GM18520 (cell line): ENCODE data around the gene CCDC34.
A peak's percentile ranks its signal among the peaks of the same experiment; 100 is the strongest.
"Not testable (repeated sequence)": the region's sequence is repeated elsewhere in the genome, so short reads cannot be mapped to it uniquely, and the experiment has no call there.

Source experiments
- ATAC-seq: cut with Tn5 transposase; IDR thresholded peaks from one replicate; pipeline ENCODE4 v1.9.1; 2021; ENCODE audit not compliant: unreplicated experiment

The CCDC34 gene

GRCh38 chr11:27328614-27329013 is 34.4 kb downstream of the CCDC34 start:
- no peak for ATAC-seq

DNA sequence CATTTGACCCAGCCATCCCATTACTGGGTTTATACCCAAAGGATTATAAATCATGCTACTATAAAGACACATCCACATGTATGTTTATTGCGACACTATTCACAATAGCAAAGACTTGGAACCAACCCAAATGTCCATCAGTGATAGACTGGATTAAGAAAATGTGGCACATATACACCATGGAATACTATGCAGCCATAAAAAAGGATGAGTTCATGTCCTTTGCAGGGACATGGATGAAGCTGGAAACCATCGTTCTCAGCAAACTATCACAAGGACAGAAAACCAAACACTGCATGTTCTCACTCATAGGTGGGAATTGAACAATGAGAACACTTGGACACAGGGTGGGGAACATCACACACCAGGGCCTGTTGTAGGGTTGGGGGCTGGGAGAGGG is 36.0 kb downstream of the CCDC34 start:
- ATAC-seq: not testable (repeated sequence)

GRCh38 chr11:27322196-27322595 is 40.8 kb downstream of the CCDC34 start:
- ATAC-seq: not testable (repeated sequence)

GRCh38 chr11:27321340-27321739 is 41.7 kb downstream of the CCDC34 start:
- ATAC-seq: not testable (repeated sequence)

DNA sequence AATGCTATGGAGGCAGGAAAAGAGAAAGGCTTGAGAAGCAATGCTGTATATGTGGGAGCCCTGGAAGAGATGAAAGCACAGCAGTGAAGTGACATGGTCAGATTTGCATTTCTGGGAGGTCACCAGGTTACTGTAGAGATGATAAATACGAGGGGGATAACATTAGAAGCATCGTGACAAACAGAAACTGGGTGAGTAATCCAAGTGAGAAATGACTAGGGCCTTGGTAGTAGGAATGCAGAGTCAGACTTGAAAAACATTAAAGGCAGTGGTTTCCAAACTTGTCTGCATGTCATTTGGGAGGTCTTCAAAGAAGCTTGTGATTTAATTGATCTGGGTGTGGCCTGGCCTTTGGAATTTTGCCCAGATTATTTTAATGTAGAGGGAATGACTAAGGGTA is 43.9 kb downstream of the CCDC34 start:
- peak; percentile 100 for ATAC-seq

GRCh38 chr11:27317751-27318150 is 45.3 kb downstream of the CCDC34 start:
- ATAC-seq: no peak

- ATAC-seq: no peak
Observed at GRCh38 chr11:27315836-27316235, 47.2 kb downstream of the CCDC34 start.

GRCh38 chr11:27313157-27313821 is 49.7 kb downstream of the CCDC34 start:
- ATAC-seq: no peak

GRCh38 chr11:27312110-27312509 is 50.9 kb downstream of the CCDC34 start:
- no peak for ATAC-seq

- ATAC-seq: no peak
Observed at GRCh38 chr11:27310707-27311106, 52.3 kb downstream of the CCDC34 start.

DNA sequence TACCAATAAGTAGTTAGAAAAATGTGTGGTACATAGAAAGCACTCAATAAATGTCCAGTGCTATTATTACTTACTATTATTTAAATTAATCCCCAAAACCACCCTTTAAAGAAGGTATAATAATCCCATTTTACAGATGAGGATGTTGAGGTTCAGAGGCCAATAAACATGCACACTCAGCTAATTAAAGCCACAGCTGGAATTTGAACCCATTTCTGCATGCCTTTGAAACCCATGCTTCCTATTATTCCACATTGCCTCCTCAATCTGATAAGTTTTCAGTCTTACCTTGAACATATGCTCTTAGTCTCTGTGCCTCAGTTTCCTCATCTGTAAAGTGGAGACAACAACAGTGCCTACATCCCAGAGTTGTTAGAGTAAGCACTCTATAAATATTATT is 52.8 kb downstream of the CCDC34 start:
- ATAC-seq: no peak

DNA sequence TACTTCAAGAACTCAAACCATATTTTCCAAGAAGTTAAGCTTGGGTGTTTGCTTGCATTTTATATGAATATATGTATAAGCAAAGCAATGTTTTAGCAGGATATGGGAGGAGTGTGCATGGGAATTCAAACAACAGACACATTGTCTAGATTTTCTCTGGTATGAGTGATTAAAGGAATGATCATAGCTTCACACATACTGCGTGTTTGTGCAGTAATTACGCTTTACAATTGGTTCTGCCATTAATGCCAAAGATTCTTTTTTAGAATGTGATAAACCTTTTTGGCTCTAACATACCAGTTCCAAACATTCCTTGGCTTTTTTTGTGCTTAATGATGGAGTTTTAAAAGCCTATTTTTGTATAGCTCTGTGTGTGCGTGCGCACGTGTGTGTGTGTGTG is 54.0 kb downstream of the CCDC34 start:
- ATAC-seq: no peak

GRCh38 chr11:27307232-27307631 is 55.8 kb downstream of the CCDC34 start:
- no peak for ATAC-seq

- no peak for ATAC-seq
Observed at GRCh38 chr11:27305751-27306150, 57.3 kb downstream of the CCDC34 start.

- ATAC-seq: no peak
Observed at GRCh38 chr11:27304514-27304913, 58.5 kb downstream of the CCDC34 start.

DNA sequence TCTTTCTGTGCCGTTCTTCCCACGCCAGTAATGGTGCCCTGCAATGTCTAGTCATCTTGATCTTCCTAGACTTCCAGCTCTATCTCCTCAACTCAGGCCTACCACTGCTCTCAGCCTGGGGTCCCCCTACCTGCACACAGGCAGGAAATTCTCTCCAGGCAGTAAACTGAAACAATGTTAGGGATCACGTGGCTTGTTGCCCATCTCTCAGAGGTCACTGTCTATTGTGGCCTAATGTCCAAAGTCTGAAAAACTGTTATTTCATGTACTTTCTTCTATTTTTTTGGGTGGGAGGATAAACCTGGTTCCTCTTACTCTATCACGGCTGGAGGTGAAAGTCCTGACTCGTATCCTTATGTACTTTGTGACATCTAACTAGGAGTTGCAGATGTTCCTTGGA is 59.1 kb downstream of the CCDC34 start:
- no peak for ATAC-seq

DNA sequence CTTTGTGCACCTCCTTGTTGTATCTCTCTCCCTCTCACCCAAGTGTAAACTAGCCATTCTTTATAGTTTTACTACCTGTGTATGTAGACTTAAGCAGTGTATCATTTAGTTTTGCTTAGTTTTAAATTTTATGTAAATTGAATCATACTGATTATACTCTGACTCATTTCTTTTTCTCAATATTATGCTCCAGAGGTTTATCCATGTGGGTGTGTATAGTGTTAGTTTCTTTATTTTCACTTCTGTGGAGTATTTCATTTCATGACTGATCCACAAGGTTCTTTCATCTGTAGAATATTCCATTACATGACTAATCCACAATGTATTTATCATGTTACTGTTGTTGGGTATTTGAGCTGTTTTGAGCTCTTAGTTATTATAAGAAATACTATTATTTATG is 62.0 kb downstream of the CCDC34 start:
- ATAC-seq: no peak

DNA sequence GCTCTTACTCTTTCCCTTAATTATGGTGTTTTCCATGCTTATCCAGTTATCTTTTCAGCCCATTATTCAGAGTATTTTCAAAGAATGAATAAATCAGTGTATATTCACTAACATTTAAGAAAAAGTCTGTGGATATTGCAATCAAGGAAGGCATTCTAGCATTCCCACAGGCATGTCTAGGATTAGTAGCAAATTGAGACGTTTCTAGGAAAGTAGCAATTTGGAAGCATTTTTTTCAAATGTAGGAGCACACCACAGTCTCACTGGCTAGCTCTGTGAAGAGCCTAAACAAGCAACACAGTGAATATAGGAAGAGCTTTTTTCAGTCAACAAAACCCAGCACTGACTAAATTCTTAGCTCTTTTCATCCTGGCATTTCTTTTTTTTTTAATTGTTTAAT is 65.4 kb downstream of the CCDC34 start:
- no peak for ATAC-seq

- ATAC-seq: peak; percentile 84
Observed at GRCh38 chr11:27296497-27296896, 66.5 kb downstream of the CCDC34 start.

DNA sequence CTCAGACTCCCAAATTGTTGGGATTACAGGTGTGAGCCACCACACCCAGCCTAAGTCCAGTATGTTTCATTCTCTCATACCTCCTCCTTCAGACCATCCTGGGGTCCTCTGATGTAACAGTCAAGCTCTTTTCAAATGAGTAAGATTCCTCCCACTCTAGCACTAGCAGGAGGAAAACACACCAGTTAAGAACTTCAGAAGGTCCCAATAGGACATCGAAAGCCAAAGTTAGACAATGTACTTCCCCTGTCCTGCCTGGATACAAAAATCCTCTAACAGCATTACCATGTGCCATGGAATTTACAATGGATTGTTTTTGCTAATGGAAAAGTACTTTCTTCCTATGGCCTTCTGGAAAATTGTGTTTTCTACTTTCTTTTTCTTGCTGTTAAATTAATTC is 67.1 kb downstream of the CCDC34 start:
- no peak for ATAC-seq

- ATAC-seq: no peak
Observed at GRCh38 chr11:27294654-27295053, 68.4 kb downstream of the CCDC34 start.

DNA sequence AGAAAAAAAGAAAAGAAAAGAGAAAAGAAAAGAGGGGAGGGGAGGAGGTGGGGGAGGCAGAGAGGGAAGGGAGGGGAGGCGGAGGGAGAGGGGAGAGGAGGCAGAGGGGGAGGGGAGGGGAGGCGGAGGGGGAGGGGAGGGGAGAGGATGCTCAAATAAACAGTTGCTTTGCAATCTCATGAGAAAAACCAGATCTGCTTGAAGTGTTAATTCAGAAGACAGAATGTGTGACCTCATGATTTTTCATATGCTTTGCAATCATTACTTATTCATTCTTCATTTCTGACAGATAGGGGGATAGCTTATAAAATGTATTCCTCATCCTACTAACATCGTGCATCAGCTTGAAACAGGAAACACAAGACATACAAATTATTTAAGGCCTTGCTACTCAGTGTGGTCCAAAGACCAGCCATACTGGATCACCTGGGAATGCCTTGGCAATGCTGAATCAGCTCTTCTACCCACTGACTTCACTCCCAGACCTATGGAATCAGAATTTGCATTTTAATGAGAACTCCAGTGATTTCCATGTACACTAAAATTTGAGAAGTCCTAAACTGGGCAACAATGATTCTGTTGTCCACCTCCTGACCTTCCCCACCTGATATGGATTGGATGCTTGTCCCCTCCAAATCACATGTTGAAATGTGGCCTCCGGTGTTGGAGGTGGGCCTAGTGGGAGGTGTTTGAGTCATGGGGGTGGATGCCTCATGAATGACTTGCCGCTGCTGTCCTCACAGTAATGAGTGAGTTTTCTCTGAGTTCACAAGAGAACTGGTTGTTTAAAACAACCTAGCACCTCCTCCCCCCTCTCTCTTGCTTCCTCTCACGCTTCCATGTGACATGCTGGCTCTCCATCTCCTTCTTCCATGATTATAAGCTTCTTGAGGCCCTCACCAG is 69.2 kb downstream of the CCDC34 start:
- no peak for ATAC-seq
